Measurements from ENCODE around the gene NANOS3.
"Not testable (repeated sequence)": the region's sequence is repeated elsewhere in the genome, so short reads cannot be mapped to it uniquely, and the experiment has no call there.

Gene NANOS3

GRCh38 chr19:13843104-13843921 is 33.6 kb upstream of the NANOS3 start:
- DNase-seq (ENCODE audit: low read depth): no peak

- DNase-seq (ENCODE audit: low read depth): no peak
Measured at GRCh38 chr19:13844130-13844631, 32.8 kb upstream of the NANOS3 start.

- DNase-seq (ENCODE audit: low read depth): peak; percentile 85
Measured at GRCh38 chr19:13846557-13847406, 30.2 kb upstream of the NANOS3 start.

- peak; percentile 86 for DNase-seq (ENCODE audit: low read depth)
Measured at GRCh38 chr19:13847407-13848339, 29.3 kb upstream of the NANOS3 start.

- no peak for DNase-seq (ENCODE audit: low read depth)
Measured at GRCh38 chr19:13848340-13848677, 28.6 kb upstream of the NANOS3 start.

- no peak for DNase-seq (ENCODE audit: low read depth)
Measured at GRCh38 chr19:13848798-13849676, 27.9 kb upstream of the NANOS3 start.

- DNase-seq (ENCODE audit: low read depth): no peak
Measured at GRCh38 chr19:13849991-13850909, 26.7 kb upstream of the NANOS3 start.

GRCh38 chr19:13850910-13851733 is 25.8 kb upstream of the NANOS3 start:
- peak; percentile 84 for DNase-seq (ENCODE audit: low read depth)

- not testable (repeated sequence) for DNase-seq (ENCODE audit: low read depth)
Measured at GRCh38 chr19:13851734-13852114, 25.2 kb upstream of the NANOS3 start.

- DNase-seq (ENCODE audit: low read depth): not testable (repeated sequence)
Measured at GRCh38 chr19:13852171-13852707, 24.7 kb upstream of the NANOS3 start.

GRCh38 chr19:13856497-13856896 is 20.4 kb upstream of the NANOS3 start:
- no peak for DNase-seq (ENCODE audit: low read depth)

- no peak for DNase-seq (ENCODE audit: low read depth)
Measured at GRCh38 chr19:13859361-13859880, 17.5 kb upstream of the NANOS3 start.

- no peak for DNase-seq (ENCODE audit: low read depth)
Measured at GRCh38 chr19:13860679-13861391, 16.1 kb upstream of the NANOS3 start.

- DNase-seq (ENCODE audit: low read depth): no peak
Measured at GRCh38 chr19:13861392-13861713, 15.6 kb upstream of the NANOS3 start.

- DNase-seq (ENCODE audit: low read depth): peak; percentile 92
Measured at GRCh38 chr19:13861714-13862531, 15.0 kb upstream of the NANOS3 start.

- DNase-seq (ENCODE audit: low read depth): no peak
Measured at GRCh38 chr19:13864046-13864666, 12.8 kb upstream of the NANOS3 start.
